Gastroesophageal sphincter (tissue), 4 donors: ENCODE data around the gene IQGAP2. TPM values are rescaled to one million over a fixed set of nuclear protein-coding genes. Genes with fewer than 3 reads are reported as not detected.

ENCODE experiments used
- ATAC-seq: fragments of 150-250 bp; one replicate; pipeline ENCODE4 v1.9.1; 2016; ENCODE audit warnings: mild to moderate bottlenecking, moderate library complexity
- H3K27ac ChIP-seq, 4 donors: fragments of 200-600 bp; sonication (generic) in 3 of 4; 1 replicate in 3 of 4; 2 replicates in 1 of 4; pipeline ENCODE4 v1.5.1; 2016 to 2019
- H3K27me3 ChIP-seq: fragments of 200-600 bp; sonication (generic); one replicate; pipeline ENCODE4 v1.5.1; 2019
- H3K36me3 ChIP-seq, 2 donors: fragments of 200-600 bp; sonication (generic); one replicate each; pipeline ENCODE4 v1.5.1; 2019; ENCODE audit warnings: control low read depth in 1 of 2
- H3K4me1 ChIP-seq, 3 donors: fragments of 200-600 bp; sonication (generic); 1 replicate in 2 of 3; 2 replicates in 1 of 3; pipeline ENCODE4 v1.5.1; 2016 to 2019; ENCODE audit warnings: control low read depth in 2 of 3
- H3K4me3 ChIP-seq, 2 donors: fragments of 200-600 bp; sonication (generic); one replicate each; pipeline ENCODE4 v1.5.1; 2019; ENCODE audit warnings: mild to moderate bottlenecking in 1 of 2, moderate library complexity in 1 of 2
- H3K9me3 ChIP-seq, 3 donors: fragments of 200-600 bp; sonication (generic); one replicate each; pipeline ENCODE4 v1.5.1; 2017 to 2019; ENCODE audit warnings: control low read depth in 2 of 3
- EP300 ChIP-seq: sonication (generic); formaldehyde crosslinking; IDR thresholded peaks from one replicate; pipeline ENCODE4 v1.6.1; 2017; ENCODE audit warnings: antibody characterized with exemption, mild to moderate bottlenecking
- POLR2A ChIP-seq, 2 donors: fragments of 450-650 bp; IDR thresholded peaks; one replicate each; pipeline ENCODE4 v1.6.1; 2017; ENCODE audit warnings: antibody characterized with exemption in 2 of 2, mild to moderate bottlenecking in 2 of 2, moderate library complexity in 1 of 2
- POLR2AphosphoS5 ChIP-seq: sonication (generic); formaldehyde crosslinking; IDR thresholded peaks from one replicate; pipeline ENCODE4 v1.6.1; 2017; ENCODE audit warnings: antibody characterized with exemption
- WGBS, 2 donors: methylation state at CpG; one replicate each; pipeline ENCODE4 v1.1.5; 2018; ENCODE audit warnings: low coverage in 1 of 2; 5-methylcytosine and 5-hydroxymethylcytosine counted together
- total RNA-seq, 4 donors: library from RNA; depleted of rRNA; stranded (reverse); fragments of >200 nt; gene quantifications; one replicate each; pipeline ENCODE4 v1.1.0, GENCODE V29; 2016
- TF ChIP-seq, protein P1 (sequence below), 4 experiments: fragments of 200-600 bp in 2 of 4; fragments of 450-650 bp in 2 of 4; sonication (generic) in 1 of 4; IDR thresholded peaks; one replicate each; pipeline ENCODE4 v1.5.1; 2017 to 2019; ENCODE audit warnings: antibody characterized with exemption in 4 of 4, mild to moderate bottlenecking in 2 of 4, moderate library complexity in 2 of 4

IQGAP2 gene
- total RNA-seq, 4 donors from 2014 or later, result 15.7 to 34.4 (median 25.8) TPM

DNA sequence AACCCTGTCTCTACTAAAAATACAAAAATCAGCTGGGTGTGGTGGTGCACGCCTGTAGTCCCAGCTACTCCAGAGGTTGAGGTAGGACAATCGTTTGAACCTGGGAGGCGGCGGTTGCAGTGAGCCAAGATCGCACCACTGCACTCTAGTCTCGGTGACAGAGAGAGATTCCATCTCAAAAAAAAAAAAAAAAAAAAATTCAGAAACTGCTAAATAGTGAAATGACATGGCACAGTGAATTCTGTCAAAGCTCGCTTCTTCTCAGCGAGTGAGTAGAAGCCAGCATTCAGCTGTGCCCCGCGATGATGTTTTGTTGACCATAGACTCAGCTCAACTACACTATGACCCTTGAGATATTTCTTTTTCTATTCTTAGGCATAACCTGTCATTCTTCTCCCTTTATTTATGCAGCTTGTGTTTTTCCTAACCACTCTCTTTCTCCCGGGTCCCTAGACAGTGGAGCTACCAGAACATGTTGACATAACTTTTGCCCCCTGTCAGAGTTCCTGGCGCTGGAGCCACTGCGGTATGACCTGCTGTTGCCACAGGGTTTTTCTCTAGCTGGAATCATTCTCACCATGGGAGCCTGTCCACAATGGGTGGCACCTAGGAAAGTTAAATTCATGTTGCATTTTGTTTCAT, 13.5 kb upstream of the IQGAP2 start:
- TF ChIP-seq, protein P1, sequence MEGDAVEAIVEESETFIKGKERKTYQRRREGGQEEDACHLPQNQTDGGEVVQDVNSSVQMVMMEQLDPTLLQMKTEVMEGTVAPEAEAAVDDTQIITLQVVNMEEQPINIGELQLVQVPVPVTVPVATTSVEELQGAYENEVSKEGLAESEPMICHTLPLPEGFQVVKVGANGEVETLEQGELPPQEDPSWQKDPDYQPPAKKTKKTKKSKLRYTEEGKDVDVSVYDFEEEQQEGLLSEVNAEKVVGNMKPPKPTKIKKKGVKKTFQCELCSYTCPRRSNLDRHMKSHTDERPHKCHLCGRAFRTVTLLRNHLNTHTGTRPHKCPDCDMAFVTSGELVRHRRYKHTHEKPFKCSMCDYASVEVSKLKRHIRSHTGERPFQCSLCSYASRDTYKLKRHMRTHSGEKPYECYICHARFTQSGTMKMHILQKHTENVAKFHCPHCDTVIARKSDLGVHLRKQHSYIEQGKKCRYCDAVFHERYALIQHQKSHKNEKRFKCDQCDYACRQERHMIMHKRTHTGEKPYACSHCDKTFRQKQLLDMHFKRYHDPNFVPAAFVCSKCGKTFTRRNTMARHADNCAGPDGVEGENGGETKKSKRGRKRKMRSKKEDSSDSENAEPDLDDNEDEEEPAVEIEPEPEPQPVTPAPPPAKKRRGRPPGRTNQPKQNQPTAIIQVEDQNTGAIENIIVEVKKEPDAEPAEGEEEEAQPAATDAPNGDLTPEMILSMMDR (IDR thresholded peaks at IDR 0.05), result no peak
- TF ChIP-seq POLR2A (IDR thresholded peaks at IDR 0.05), result no peak
- no peak for TF ChIP-seq POLR2AphosphoS5
- no peak for TF ChIP-seq EP300
- H3K27me3 ChIP-seq, result no peaks in the 10 kb centered on the region
- H3K9me3 ChIP-seq, result no peaks in the 10 kb centered on the region
- WGBS, 2 donors, result 80 to 82% methylated on average over 7 to 8 of the region's 13 CpGs
- no peaks in the 10 kb centered on the region for H3K36me3 ChIP-seq
- H3K4me1 ChIP-seq, result no peaks in the 10 kb centered on the region
- H3K4me3 ChIP-seq, result no peak overlapping the region
- no peak for ATAC-seq
- no peak overlapping the region for H3K27ac ChIP-seq

DNA sequence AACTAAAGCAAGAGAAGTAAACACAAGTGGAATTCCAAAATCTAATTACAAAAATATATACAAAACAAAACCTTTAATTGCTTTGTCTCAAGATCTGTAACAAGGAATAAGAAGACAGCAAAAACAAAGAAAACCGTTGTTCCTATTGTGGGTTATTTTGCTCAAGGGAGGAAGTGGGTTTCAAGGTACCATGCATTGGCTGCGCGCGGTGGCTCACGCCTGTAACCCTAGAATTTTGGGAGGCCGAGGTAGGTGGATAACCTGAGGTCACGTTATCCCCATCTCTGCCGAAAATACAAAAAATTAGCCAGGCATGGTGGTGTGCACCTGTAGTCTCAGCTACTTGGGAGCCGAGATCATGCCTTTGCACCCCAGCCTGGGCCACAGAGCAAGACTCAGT, 12.1 kb upstream of the IQGAP2 start:
- ATAC-seq, result no peak
- no peaks in the 10 kb centered on the region for H3K4me1 ChIP-seq
- H3K27me3 ChIP-seq, result no peaks in the 10 kb centered on the region
- WGBS, 2 donors, result 91 to 96% methylated on average over 5 to 8 of the region's 9 CpGs
- H3K4me3 ChIP-seq, result no peak overlapping the region
- TF ChIP-seq POLR2AphosphoS5 (no peak), POLR2A (IDR thresholded peaks at IDR 0.05) (no peak), EP300 (no peak)
- TF ChIP-seq, protein P1 (IDR thresholded peaks at IDR 0.05), result no peak
- no peaks in the 10 kb centered on the region for H3K9me3 ChIP-seq
- H3K27ac ChIP-seq, result no peak overlapping the region
- H3K36me3 ChIP-seq, result no peaks in the 10 kb centered on the region

DNA sequence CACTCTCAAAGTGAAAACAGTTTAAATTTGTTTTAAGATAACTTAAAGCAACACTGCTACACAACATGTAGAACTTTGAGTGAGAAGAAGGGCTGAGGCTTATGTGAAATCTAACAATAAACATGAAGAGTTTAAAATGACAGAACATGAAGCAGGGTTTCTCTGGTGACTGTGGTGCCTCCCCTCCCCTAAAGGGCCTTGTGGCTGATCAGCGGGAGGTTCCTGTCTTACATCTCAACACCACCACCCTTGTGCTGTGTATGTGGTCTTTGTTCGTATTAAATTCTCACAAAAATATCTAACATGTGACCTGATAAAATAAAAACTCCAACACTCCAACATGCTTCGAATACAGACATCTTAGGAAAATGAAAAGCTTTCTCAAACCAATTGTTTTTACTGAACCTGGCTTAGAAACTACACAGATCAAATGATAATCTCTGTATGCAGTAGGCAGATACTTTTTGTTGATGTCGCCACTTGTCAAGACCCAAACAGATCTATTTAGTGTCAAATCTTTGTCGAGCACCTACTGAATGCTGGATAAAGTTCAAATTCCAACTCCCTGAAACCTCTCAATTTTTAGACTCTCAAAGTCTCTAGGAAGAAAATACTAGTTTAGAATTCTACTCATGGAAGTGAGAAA, 9.9 kb upstream of the IQGAP2 start:
- H3K9me3 ChIP-seq, result no peaks in the 10 kb centered on the region
- H3K27ac ChIP-seq, result no peak overlapping the region
- WGBS, 2 donors, result 79 to 86% methylated on average over 5 of the region's 5 CpGs
- TF ChIP-seq, protein P1 (IDR thresholded peaks at IDR 0.05), result no peak
- TF ChIP-seq POLR2AphosphoS5, result no peak
- TF ChIP-seq EP300, result no peak
- no peak for TF ChIP-seq POLR2A (IDR thresholded peaks at IDR 0.05)
- no peak overlapping the region for H3K4me3 ChIP-seq
- H3K4me1 ChIP-seq, result no peaks in the 10 kb centered on the region
- H3K36me3 ChIP-seq, result no peaks in the 10 kb centered on the region
- no peak for ATAC-seq
- H3K27me3 ChIP-seq, result peaks cover under 1% of the 10 kb centered on the region

DNA sequence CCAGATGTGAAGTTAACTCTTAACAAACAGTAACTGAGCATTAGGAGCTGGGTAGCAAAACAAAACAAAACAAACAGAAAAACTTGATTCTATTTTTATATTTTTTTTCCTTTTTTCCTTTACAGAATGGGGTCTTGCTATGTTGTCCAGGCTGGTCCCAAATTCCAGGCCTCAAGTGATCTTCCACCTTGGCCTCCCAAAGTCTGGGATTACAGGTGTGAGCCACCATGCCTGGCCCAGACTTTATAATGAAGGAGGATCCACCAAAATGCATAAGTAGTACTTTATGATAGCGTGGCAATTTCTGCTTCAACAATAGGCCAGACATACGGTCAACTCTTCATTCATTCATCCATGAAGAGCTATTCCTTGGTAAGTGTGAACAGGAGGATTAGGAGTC, 5.9 kb upstream of the IQGAP2 start:
- H3K27ac ChIP-seq, result no peak overlapping the region
- WGBS, 2 donors, result 94% methylated on average over 2 of the region's 2 CpGs; no CpG with 5 or more reads in 1 of the 2 donors

More for the DNA sequence above, 5.9 kb upstream of the IQGAP2 start:
- Histone ChIP-seq H3K4me1 (peaks cover 0 to 6% (median 0%) of the 10 kb centered on the region in 3 donors), H3K36me3 (no peaks in the 10 kb centered on the region), H3K9me3 (no peaks in the 10 kb centered on the region), H3K4me3 (no peak overlapping the region), H3K27me3 (peaks cover 19% of the 10 kb centered on the region)
- TF ChIP-seq POLR2AphosphoS5 (no peak), POLR2A (IDR thresholded peaks at IDR 0.05) (no peak), EP300 (no peak)
- TF ChIP-seq, protein P1 (IDR thresholded peaks at IDR 0.05), result no peak
- ATAC-seq, result no peak
